CD4-positive, alpha-beta T cell (primary cell): Measurements from ENCODE around the gene KRT3. TPM values are rescaled to one million over a fixed set of nuclear protein-coding genes. Genes with fewer than 3 reads are reported as not detected.

Experiments
- ATAC-seq: fragments of 200-7000 bp; cut with Tn5 transposase; one replicate; pipeline ENCODE4 v1.10.0; 2022; ENCODE audit warnings: mild to moderate bottlenecking; ENCODE audit not compliant: poor library complexity
- CTCF ChIA-PET: fragments of 350-600 bp; sonication (Branson Sonifier 250); formaldehyde crosslinking; loops from one replicate; lab custom pipeline; 2021; ENCODE audit warnings: antibody characterized with exemption, inconsistent platforms; lab: Charles Lee
- POLR2A ChIA-PET: fragments of 350-600 bp; sonication (Branson Sonifier 250); formaldehyde crosslinking; loops from one replicate; lab custom pipeline; 2021; ENCODE audit warnings: antibody characterized with exemption, inconsistent platforms; lab: Charles Lee
- DNase-seq, 14 experiments: peaks; one replicate each; pipeline ENCODE4 v3.0.0-alpha.2; 2013 to 2020; ENCODE audit warnings: mixed read lengths in 2 of 14
- H3K27ac ChIP-seq, 2 donors: one replicate each; pipeline versions ENCODE4 v1.5.1 to v1.7.0; 2013; ENCODE audit warnings: low read length in 2 of 2, low read depth in 1 of 2, mild to moderate bottlenecking in 1 of 2
- H3K27me3 ChIP-seq, 2 experiments: 1 replicate in 1 of 2; 2 replicates in 1 of 2; pipeline versions ENCODE4 v1.6.1 to v1.7.0; 2013; ENCODE audit warnings: low read length in 2 of 2, control low read depth in 1 of 2, mild to moderate bottlenecking in 1 of 2, moderate library complexity in 1 of 2; ENCODE audit not compliant: insufficient read depth in 2 of 2, control insufficient read depth in 1 of 2
- H3K36me3 ChIP-seq: one replicate; pipeline ENCODE4 v1.6.1; 2013; ENCODE audit warnings: low read length, control low read depth; ENCODE audit not compliant: insufficient read depth
- H3K4me1 ChIP-seq: one replicate; pipeline ENCODE4 v1.6.1; 2013; ENCODE audit warnings: low read length, control low read depth; ENCODE audit not compliant: insufficient read depth
- H3K4me3 ChIP-seq: one replicate; pipeline ENCODE4 v1.5.1; 2013; ENCODE audit warnings: mild to moderate bottlenecking, low read length, moderate library complexity
- H3K9me3 ChIP-seq, 2 experiments: 1 replicate in 1 of 2; 2 replicates in 1 of 2; pipeline versions ENCODE4 v1.6.1 to v1.7.0; 2013; ENCODE audit warnings: low read length in 2 of 2, mild to moderate bottlenecking in 2 of 2, control low read depth in 1 of 2, moderate library complexity in 1 of 2; ENCODE audit not compliant: control insufficient read depth in 1 of 2, insufficient read depth in 1 of 2
- H3K27ac Mint-ChIP-seq: one replicate; pipeline ENCODE4 v1.8.0; 2020; ENCODE audit warnings: mixed read lengths
- H3K27me3 Mint-ChIP-seq: one replicate; pipeline ENCODE4 v1.8.0; 2021; ENCODE audit warnings: mixed read lengths
- H3K36me3 Mint-ChIP-seq: one replicate; pipeline ENCODE4 v1.8.0; 2021; ENCODE audit warnings: low read depth, mixed read lengths
- H3K4me1 Mint-ChIP-seq: one replicate; pipeline ENCODE4 v1.8.0; 2021; ENCODE audit warnings: low read depth, mixed read lengths
- H3K4me3 Mint-ChIP-seq: one replicate; pipeline ENCODE4 v1.8.0; 2020; ENCODE audit warnings: mild to moderate bottlenecking, mixed read lengths
- H3K9me3 Mint-ChIP-seq: one replicate; pipeline ENCODE4 v1.8.0; 2020; ENCODE audit warnings: mixed read lengths
- intact Hi-C, 2 experiments: fragments of 100-400 bp; cut with DNase I in 1 of 2; cut with micrococcal nuclease in 1 of 2; formaldehyde crosslinking; loops; one replicate each; pipeline versions ENCODE4 v1.15.1 to v1.9.0; 2023 to 2025; cut with DNase I, micrococcal nuclease
- total RNA-seq, 174 experiments: library from RNA in 2 of 174; stranded (reverse) in 2 of 174; gene quantifications; one replicate each; pipeline ENCODE4 v1.2.3 and lab custom pipeline; 2021 to 2026
- TF ChIP-seq, protein P1 (sequence below): fragments of 200-600 bp; IDR thresholded peaks from one replicate; pipeline ENCODE4 v1.8.0; 2022; ENCODE audit warnings: antibody characterized with exemption, mild to moderate bottlenecking

KRT3 gene
- total RNA-seq, 2 experiments from 2014 or later = not detected

DNA sequence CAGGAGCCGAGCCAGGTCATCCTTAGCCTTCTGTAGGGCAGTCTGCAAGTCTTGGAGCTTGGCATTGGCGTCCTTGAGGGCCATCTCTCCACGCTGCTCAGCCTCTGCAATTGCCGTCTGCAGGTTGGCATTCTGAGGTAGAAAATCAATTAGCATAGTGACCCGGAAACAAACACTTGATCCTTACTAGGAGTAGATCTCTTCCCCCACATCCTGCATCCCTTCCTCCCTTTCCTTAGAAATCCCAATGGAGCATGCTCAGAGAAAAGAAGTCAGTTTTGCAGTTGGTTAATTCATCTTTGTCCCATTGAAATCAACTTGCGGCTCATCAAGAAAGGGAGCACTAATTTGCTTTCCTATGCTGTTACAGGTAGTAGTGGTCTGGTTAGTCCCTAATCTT is 24.8 kb downstream of the KRT3 start:
- H3K4me3 Mint-ChIP-seq = no peak overlapping the region
- H3K27me3 ChIP-seq = peaks cover 0 to 1% of the 10 kb centered on the region in 2 experiments
- no peak overlapping the region for H3K27ac Mint-ChIP-seq
- H3K4me1 ChIP-seq = no peaks in the 10 kb centered on the region
- peaks cover 0 to 4% of the 10 kb centered on the region in 2 experiments for H3K9me3 ChIP-seq
- H3K9me3 Mint-ChIP-seq = no peaks in the 10 kb centered on the region
- intact Hi-C loops = no loop called here
- ATAC-seq = no peak
- no peaks in the 10 kb centered on the region for H3K36me3 Mint-ChIP-seq
- H3K36me3 ChIP-seq = no peaks in the 10 kb centered on the region
- ChIA-PET CTCF (no interaction called here), POLR2A (no interaction called here)
- H3K4me1 Mint-ChIP-seq = no peaks in the 10 kb centered on the region
- DNase-seq = no peak
- H3K4me3 ChIP-seq = no peak overlapping the region
- peaks cover 4% of the 10 kb centered on the region for H3K27me3 Mint-ChIP-seq
- no peak overlapping the region for H3K27ac ChIP-seq
- TF ChIP-seq, protein P1, sequence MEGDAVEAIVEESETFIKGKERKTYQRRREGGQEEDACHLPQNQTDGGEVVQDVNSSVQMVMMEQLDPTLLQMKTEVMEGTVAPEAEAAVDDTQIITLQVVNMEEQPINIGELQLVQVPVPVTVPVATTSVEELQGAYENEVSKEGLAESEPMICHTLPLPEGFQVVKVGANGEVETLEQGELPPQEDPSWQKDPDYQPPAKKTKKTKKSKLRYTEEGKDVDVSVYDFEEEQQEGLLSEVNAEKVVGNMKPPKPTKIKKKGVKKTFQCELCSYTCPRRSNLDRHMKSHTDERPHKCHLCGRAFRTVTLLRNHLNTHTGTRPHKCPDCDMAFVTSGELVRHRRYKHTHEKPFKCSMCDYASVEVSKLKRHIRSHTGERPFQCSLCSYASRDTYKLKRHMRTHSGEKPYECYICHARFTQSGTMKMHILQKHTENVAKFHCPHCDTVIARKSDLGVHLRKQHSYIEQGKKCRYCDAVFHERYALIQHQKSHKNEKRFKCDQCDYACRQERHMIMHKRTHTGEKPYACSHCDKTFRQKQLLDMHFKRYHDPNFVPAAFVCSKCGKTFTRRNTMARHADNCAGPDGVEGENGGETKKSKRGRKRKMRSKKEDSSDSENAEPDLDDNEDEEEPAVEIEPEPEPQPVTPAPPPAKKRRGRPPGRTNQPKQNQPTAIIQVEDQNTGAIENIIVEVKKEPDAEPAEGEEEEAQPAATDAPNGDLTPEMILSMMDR = no peak

DNA sequence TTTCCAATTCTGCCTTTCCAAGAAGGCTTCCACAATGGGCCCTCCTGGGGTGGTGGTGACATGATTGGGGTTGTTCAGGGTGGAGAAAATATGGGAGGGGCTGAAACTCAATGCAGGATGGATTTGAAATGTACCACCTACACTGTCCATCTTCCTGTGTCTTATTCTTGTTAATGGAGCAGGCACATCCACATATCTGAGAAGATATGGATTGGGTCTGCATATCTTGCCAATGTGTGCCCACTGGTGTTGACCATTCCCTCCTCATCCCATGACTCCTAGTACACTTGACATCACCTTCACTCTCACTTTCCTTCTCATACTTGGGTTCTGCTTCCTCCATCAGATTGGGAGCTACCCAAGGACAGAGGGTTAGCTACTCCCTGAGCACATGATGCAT is 26.0 kb downstream of the KRT3 start:
- Histone ChIP-seq H3K36me3 (no peaks in the 10 kb centered on the region), H3K27me3 (peaks cover 0 to 3% of the 10 kb centered on the region in 2 experiments), H3K4me1 (no peaks in the 10 kb centered on the region), H3K4me3 (no peak overlapping the region), H3K9me3 (peaks cover 0 to 4% of the 10 kb centered on the region in 2 experiments), H3K27ac (no peak overlapping the region)
- H3K4me1 Mint-ChIP-seq = no peaks in the 10 kb centered on the region
- ChIA-PET CTCF (no interaction called here), POLR2A (no interaction called here)
- ATAC-seq = no peak
- TF ChIP-seq, protein P1 = no peak
- no peak overlapping the region for H3K4me3 Mint-ChIP-seq
- intact Hi-C loops = no loop called here
- no peaks in the 10 kb centered on the region for H3K36me3 Mint-ChIP-seq
- no peak overlapping the region for H3K27ac Mint-ChIP-seq
- no peak for DNase-seq
- H3K27me3 Mint-ChIP-seq = peaks cover 4% of the 10 kb centered on the region
- no peaks in the 10 kb centered on the region for H3K9me3 Mint-ChIP-seq

DNA sequence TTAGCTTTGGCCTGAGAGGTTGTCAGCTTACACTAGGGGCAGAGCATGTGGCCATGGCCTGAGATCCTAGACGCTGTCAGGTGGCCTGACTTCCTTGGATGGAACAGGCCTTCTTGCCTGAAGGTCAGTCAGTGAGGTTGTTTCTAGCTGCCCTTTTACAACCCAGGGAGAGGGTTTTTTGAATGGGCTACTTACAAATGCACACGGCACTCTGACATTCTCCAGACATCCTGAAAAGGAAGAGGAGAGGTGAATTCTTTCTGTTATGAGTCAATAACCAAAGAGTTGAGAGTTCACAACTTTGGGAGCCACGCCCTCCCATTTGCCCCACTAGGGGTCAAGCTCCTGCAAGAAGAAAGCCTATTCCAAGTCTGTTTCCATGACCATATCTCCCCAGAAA is 26.6 kb downstream of the KRT3 start:
- no peak overlapping the region for H3K4me3 Mint-ChIP-seq
- no peak overlapping the region for H3K27ac ChIP-seq
- ATAC-seq (no peak), DNase-seq (no peak)
- TF ChIP-seq, protein P1 = no peak
- no peak overlapping the region for H3K27ac Mint-ChIP-seq
- no peaks in the 10 kb centered on the region for H3K4me1 ChIP-seq
- H3K9me3 ChIP-seq = peaks cover 0 to 4% of the 10 kb centered on the region in 2 experiments
- peaks cover 4% of the 10 kb centered on the region for H3K27me3 Mint-ChIP-seq
- ChIA-PET CTCF (no interaction called here), POLR2A (no interaction called here)
- H3K27me3 ChIP-seq = peaks cover 0 to 3% of the 10 kb centered on the region in 2 experiments
- H3K36me3 ChIP-seq = no peaks in the 10 kb centered on the region
- no peaks in the 10 kb centered on the region for H3K4me1 Mint-ChIP-seq
- H3K4me3 ChIP-seq = no peak overlapping the region
- no peaks in the 10 kb centered on the region for H3K9me3 Mint-ChIP-seq
- intact Hi-C loops = no loop called here
- H3K36me3 Mint-ChIP-seq = no peaks in the 10 kb centered on the region
